HCT116 (cell line): ENCODE measurements around the gene EPHA1. TPM values are rescaled to one million over a fixed set of nuclear protein-coding genes. Genes with fewer than 3 reads are reported as not detected.

Experiments used
- ATAC-seq: fragments of 200-7000 bp; cut with Tn5 transposase; 2 replicates; pipeline ENCODE4 v1.9.1; 2020; ENCODE audit warnings: mild to moderate bottlenecking, moderate library complexity
- Bru-seq: library from RNA; stranded (reverse); fragments of 400-500 nt; gene quantifications from one replicate; lab custom pipeline; 2021; lab: Mats Ljungman, UMichigan
- BruChase-seq, 2 experiments: library from RNA; stranded (reverse); fragments of 400-500 nt; gene quantifications; one replicate each; lab custom pipeline; 2021; lab: Mats Ljungman, UMichigan
- BruUV-seq: library from RNA; stranded (reverse); fragments of 400-500 nt; replicated peaks from 2 replicates; lab custom pipeline; 2021; lab: Mats Ljungman, UMichigan
- CTCF ChIA-PET: fragments of 300-600 bp; sonication (Branson Sonifier 250); formaldehyde crosslinking; loops from one replicate; lab custom pipeline; 2021; ENCODE audit warnings: antibody characterized with exemption; lab: Charles Lee
- POLR2A ChIA-PET: fragments of 300-600, 350-600 bp; sonication (Branson Sonifier 250); formaldehyde crosslinking; loops from one replicate; lab custom pipeline; 2021; ENCODE audit warnings: antibody characterized with exemption; lab: Charles Lee
- RAD21 ChIA-PET, 2 experiments: fragments of 300-600 bp; sonication (Branson Sonifier 250); formaldehyde crosslinking; loops; one replicate each; lab custom pipeline; 2023; ENCODE audit warnings: low total read pairs in 2 of 2; ENCODE audit not compliant: uncharacterized antibody in 2 of 2, unreplicated experiment in 2 of 2, low non-redundant PET in 1 of 2; lab: Charles Lee
- DNase-seq: peaks from one replicate; pipeline ENCODE4 v3.0.0-alpha.2; 2010; ENCODE audit warnings: low read depth, low spot score
- H2AFZ ChIP-seq: fragments of 200-600 bp; shearing (Covaris generic), sonication (generic); 2 replicates; pipeline ENCODE4 v1.6.1; 2017; ENCODE audit warnings: low read depth, mixed run types, mixed read lengths, antibody characterized with exemption, low read length; ENCODE audit not compliant: poor library complexity, severe bottlenecking
- H3K27ac ChIP-seq: 2 replicates; pipeline ENCODE4 v1.5.1; 2012; ENCODE audit warnings: low read depth, low read length
- H3K27me3 ChIP-seq: fragments of 200-600 bp; sonication (generic); 2 replicates; pipeline ENCODE4 v1.6.1; 2016; ENCODE audit warnings: mixed run types, low read length, mixed read lengths; ENCODE audit not compliant: insufficient read depth
- H3K36me3 ChIP-seq, 2 experiments: fragments of 200-500 bp in 1 of 2; fragments of 200-600 bp in 1 of 2; sonication (Bioruptor generic) in 1 of 2; sonication (generic) in 1 of 2; 2 replicates each; pipeline versions ENCODE4 v1.5.1 to v1.6.1; 2014 to 2016; ENCODE audit warnings: low read length in 2 of 2, inconsistent platforms in 1 of 2, mixed read lengths in 1 of 2, mixed run types in 1 of 2; ENCODE audit not compliant: insufficient read depth in 2 of 2, control insufficient read depth in 1 of 2
- H3K4me1 ChIP-seq, 2 experiments: fragments of 200-600 bp in 1 of 2; sonication (generic) in 1 of 2; 2 replicates each; pipeline versions ENCODE4 v1.5.1 to v1.6.1; 2012 to 2017; ENCODE audit warnings: low read length in 2 of 2, inconsistent platforms in 1 of 2, mild to moderate bottlenecking in 1 of 2, mixed read lengths in 1 of 2, mixed run types in 1 of 2, moderate library complexity in 1 of 2; ENCODE audit not compliant: insufficient read depth in 2 of 2, control insufficient read depth in 1 of 2
- H3K4me2 ChIP-seq: fragments of 200-600 bp; sonication (generic); 2 replicates; pipeline ENCODE4 v1.6.1; 2017; ENCODE audit warnings: mixed run types, low read length, mixed read lengths
- H3K4me3 ChIP-seq, 2 experiments: fragments of 200-600 bp in 1 of 2; sonication (generic) in 1 of 2; replicated peaks in 1 of 2; 2 replicates each; pipeline ENCODE4 v1.5.1; 2011 to 2016; ENCODE audit warnings: low read length in 2 of 2, control low read depth in 1 of 2, low read depth in 1 of 2, mild to moderate bottlenecking in 1 of 2, mixed read lengths in 1 of 2, mixed run types in 1 of 2
- H3K79me2 ChIP-seq: fragments of 200-600 bp; sonication (generic); 2 replicates; pipeline ENCODE4 v1.6.1; 2017; ENCODE audit warnings: mild to moderate bottlenecking, mixed run types, low read length, moderate library complexity, mixed read lengths; ENCODE audit not compliant: insufficient read depth
- H3K9ac ChIP-seq: fragments of 200-600 bp; sonication (generic); 2 replicates; pipeline ENCODE4 v1.6.1; 2016; ENCODE audit warnings: low read length, mixed read lengths
- H3K9me2 ChIP-seq: fragments of 200-600 bp; sonication (generic), shearing (Covaris generic); 2 replicates; pipeline ENCODE4 v1.6.1; 2017; ENCODE audit warnings: mixed run types, mild to moderate bottlenecking, moderate library complexity; ENCODE audit not compliant: insufficient read depth
- H3K9me3 ChIP-seq, 2 experiments: fragments of 200-500 bp in 1 of 2; fragments of 200-600 bp in 1 of 2; sonication (Bioruptor generic) in 1 of 2; sonication (generic) in 1 of 2; 2 replicates each; pipeline ENCODE4 v1.6.1; 2014 to 2017; ENCODE audit warnings: low read length in 2 of 2, mixed read lengths in 2 of 2, inconsistent platforms in 1 of 2, low read depth in 1 of 2, mild to moderate bottlenecking in 1 of 2, mixed run types in 1 of 2, moderate library complexity in 1 of 2; ENCODE audit not compliant: control insufficient read depth in 1 of 2, insufficient read depth in 1 of 2
- H4K20me1 ChIP-seq: fragments of 200-600 bp; sonication (generic), shearing (Covaris generic); 2 replicates; pipeline ENCODE4 v1.6.1; 2017; ENCODE audit warnings: mixed run types, mild to moderate bottlenecking, moderate library complexity; ENCODE audit not compliant: insufficient read depth
- ATF3 ChIP-seq: IDR thresholded peaks from 2 replicates; pipeline ENCODE4 v1.6.1; 2012
- CBX3 ChIP-seq: IDR thresholded peaks from 2 replicates; pipeline ENCODE4 v1.6.1; 2012; ENCODE audit warnings: low read depth
- CTCF ChIP-seq, 3 experiments: fragments of 200-600 bp in 1 of 3; sonication (generic) in 1 of 3; IDR thresholded peaks in 2 of 3; conservative IDR thresholded peaks in 1 of 3; 2 replicates each; pipeline ENCODE4 v1.5.1; 2012 to 2017; ENCODE audit warnings: low read depth in 2 of 3, low read length in 2 of 3, antibody characterized with exemption in 1 of 3, borderline replicate concordance in 1 of 3, control low read depth in 1 of 3, mild to moderate bottlenecking in 1 of 3, mixed read lengths in 1 of 3, mixed run types in 1 of 3, moderate library complexity in 1 of 3; ENCODE audit not compliant: insufficient read depth in 1 of 3
- EGR1 ChIP-seq: IDR thresholded peaks from 2 replicates; pipeline ENCODE4 v1.6.1; 2012; ENCODE audit warnings: low read depth
- EZH2phosphoT487 ChIP-seq: fragments of 200-600 bp; IDR thresholded peaks from 2 replicates; pipeline ENCODE4 v1.6.1; 2018; ENCODE audit warnings: antibody characterized with exemption, borderline replicate concordance
- FOSL1 ChIP-seq: IDR thresholded peaks from 2 replicates; pipeline ENCODE4 v1.6.1; 2012; ENCODE audit warnings: low read depth
- MAX ChIP-seq: IDR thresholded peaks from 2 replicates; pipeline ENCODE4 v1.6.1; 2012
- POLR2AphosphoS5 ChIP-seq: IDR thresholded peaks from 2 replicates; pipeline ENCODE4 v1.6.1; 2011; ENCODE audit warnings: mild to moderate bottlenecking, low read depth, low read length, moderate library complexity
- RAD21 ChIP-seq: IDR thresholded peaks from 2 replicates; pipeline ENCODE4 v1.6.1; 2012; ENCODE audit warnings: low read depth, mild to moderate bottlenecking
- SIN3A ChIP-seq: IDR thresholded peaks from 2 replicates; pipeline ENCODE4 v1.6.1; 2012; ENCODE audit warnings: low read depth
- SP1 ChIP-seq: IDR thresholded peaks from 2 replicates; pipeline ENCODE4 v1.6.1; 2012; ENCODE audit warnings: low read depth
- ZBTB33 ChIP-seq: IDR thresholded peaks from 2 replicates; pipeline ENCODE4 v1.6.1; 2011; ENCODE audit warnings: mild to moderate bottlenecking, low read length, moderate library complexity; ENCODE audit not compliant: insufficient replicate concordance; ENCODE audit errors: extremely low read depth
- intact Hi-C: fragments of 100-400 bp; cut with micrococcal nuclease; formaldehyde crosslinking; loops from 2 replicates; pipeline ENCODE4 v1.10.0; 2022
- long read RNA-seq: library from polyadenylated mRNA; unstranded; transcript quantifications from one replicate; pipeline ENCODE4 v2.0.0, GENCODE V29; 2021; ENCODE audit not compliant: unreplicated experiment
- polyA plus RNA-seq: library from polyadenylated mRNA; unstranded; fragments of >200 nt; gene quantifications from 2 replicates; pipeline ENCODE4 v1.2.1, GENCODE V29; 2012; ENCODE audit warnings: missing spikeins
- total RNA-seq: library from RNA; stranded (reverse); gene quantifications from one replicate; pipeline ENCODE4 v1.2.1, GENCODE V29; 2021; ENCODE audit not compliant: unreplicated experiment

The EPHA1 gene
- 29.9 TPM for total RNA-seq
- polyA plus RNA-seq: 24.3 and 26.3 TPM in 2 replicates
- Bru-seq, nascent RNA: percentile 52 among the genes with signal in this experiment
- BruChase-seq, experiment 1, labeled RNA remaining after a 6-hour chase: percentile 66 among the genes with signal in this experiment
- percentile 59 among the genes with signal in this experiment for BruChase-seq, experiment 2, labeled RNA remaining after a 2-hour chase
- long read RNA-seq, transcript EPHA1-201 (18 exons, 3,363 nt): major isoform, 17 of 60 reads
- long read RNA-seq, partial matches to known transcripts: 27 of 60 reads
- long read RNA-seq, other reads (novel, unspliced or antisense): 15 of 60 reads

GRCh38 chr7:143408686-143409561 lies at the start of gene EPHA1:
TSS of gene EPHA1 (minus strand) at chr7:143408856. CDS start at chr7:143408805, 51 bp downstream.
- peak; percentile 88 for DNase-seq
- intact Hi-C loops: loop anchor here (2.0 to 5.0 kb wide), 4 partner anchors 88 to 168 kb away; no protein-coding TSS in a partner anchor
- H3K9me2 ChIP-seq: no peaks in the 10 kb centered on the region
- peak within 1 kb of the TSS; percentile 92 for H3K4me2 ChIP-seq
- CTCF ChIA-PET: interaction anchor here (0.7 to 2.0 kb wide), 4 partner anchors 29 to 678 kb away, joined by 3 to 13 read pairs (median 3); no protein-coding TSS in a partner anchor
- no TSS peak for BruUV-seq
- no peaks in the 10 kb centered on the region for H3K9me3 ChIP-seq
- peak within 1 kb of the TSS; percentile 82 to 92 for H3K4me3 ChIP-seq
- peaks cover 3% of the 10 kb centered on the region; the same call in 1 of the 2 replicates for H3K79me2 ChIP-seq
- peaks cover 15 to 22% of the 10 kb centered on the region in 2 experiments; a peak in 3 of 4 replicates for H3K4me1 ChIP-seq
- no peaks in the 10 kb centered on the region for H4K20me1 ChIP-seq
- POLR2A ChIA-PET: no interaction called here
- RAD21 ChIA-PET: interaction anchor here (0.6 to 1.0 kb wide), 4 partner anchors 28 to 153 kb away, joined by 3 to 5 read pairs (median 3); no protein-coding TSS in a partner anchor
- ATAC-seq: peak; percentile 88
- H3K36me3 ChIP-seq: no peaks in the 10 kb centered on the region
- peak within 1 kb of the TSS; percentile 22; the same call in 1 of the 2 replicates for H3K27ac ChIP-seq
- peak within 1 kb of the TSS; percentile 95 for H2AFZ ChIP-seq
- TF ChIP-seq SIN3A: peak; percentile 51; the same call in 1 of the 2 replicates
- peak; percentile 68; the same call in 1 of the 2 replicates for TF ChIP-seq POLR2AphosphoS5
- peak; percentile 72 for TF ChIP-seq RAD21
- TF ChIP-seq EZH2phosphoT487: no peak
- TF ChIP-seq SP1: peak; percentile 60; the same call in 1 of the 2 replicates
- TF ChIP-seq ZBTB33: no peak
- peak; percentile 17; the same call in 1 of the 2 replicates for TF ChIP-seq CBX3
- peak; percentile 71 for TF ChIP-seq EGR1
- peak; percentile 54 to 76 (median 56) for TF ChIP-seq CTCF (IDR thresholded peaks at IDR 0.05 in 2 of 3, conservative IDR thresholded peaks at IDR 0.05 in 1 of 3; ENCODE audit: borderline replicate concordance in 1 of 3, insufficient read depth in 1 of 3, low read depth in 2 of 3, low read length in 2 of 3)
- TF ChIP-seq ATF3: no peak
- TF ChIP-seq MAX: peak; percentile 70
- peak; percentile 21; the same call in 1 of the 2 replicates for TF ChIP-seq FOSL1
- no peaks in the 10 kb centered on the region for H3K27me3 ChIP-seq
- H3K9ac ChIP-seq: peak within 1 kb of the TSS; percentile 76
